ACHN (cell line): ENCODE results near the gene TOX2.

Source experiments
- DNase-seq: peaks from one replicate; pipeline ENCODE4 v3.0.0-alpha.2; 2015
- in situ Hi-C: cut with HindIII; loops from 2 replicates; pipeline ENCODE4 v1.10.0; 2017; ENCODE audit warnings: low sequenced_read_pairs, low pct_ligation_motif_present, low pct_unique_long_range_greater_than_20kb

TOX2 gene

DNA sequence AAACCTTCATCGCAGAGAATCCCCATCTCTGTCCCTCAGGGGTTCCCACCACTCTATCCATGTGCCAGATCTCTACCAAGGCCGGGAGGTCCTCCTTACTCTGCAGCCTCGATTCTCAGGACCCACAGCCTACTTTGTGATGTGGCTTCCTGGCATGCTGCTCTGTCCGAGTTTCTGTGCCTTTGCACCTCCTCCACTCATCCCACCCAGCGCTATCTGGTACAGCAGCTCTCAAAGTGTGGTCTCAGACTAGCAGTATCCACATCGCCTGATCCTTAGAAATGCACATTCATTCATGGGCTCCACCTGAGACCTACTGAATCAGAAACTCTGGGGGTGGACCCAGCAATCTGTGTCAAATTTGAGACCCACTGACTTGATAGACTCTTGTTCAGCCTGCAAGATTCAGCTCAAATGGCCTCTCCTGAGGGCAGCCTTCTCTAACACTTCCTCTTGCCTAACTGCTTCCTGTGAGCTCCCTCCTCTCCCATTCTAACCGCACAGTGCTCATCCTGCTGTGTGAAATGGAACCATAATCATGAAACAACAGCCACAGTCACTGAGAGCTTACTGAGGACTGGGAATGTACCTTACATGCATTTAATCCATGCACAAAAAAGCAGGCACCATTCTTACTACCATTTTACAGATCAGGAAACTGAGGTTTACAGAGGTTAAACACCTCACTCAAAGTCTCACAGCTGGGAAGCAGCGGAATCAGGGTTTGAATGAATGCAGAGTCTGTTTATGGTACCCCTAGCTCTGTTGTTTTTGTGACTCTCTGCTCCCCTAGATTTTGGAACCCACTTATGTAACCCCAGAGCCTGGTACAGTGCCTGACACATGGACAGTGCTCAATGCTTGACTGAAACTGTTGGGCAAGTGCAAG is 202.9 kb downstream of the TOX2 start:
- no peak for DNase-seq
- in situ Hi-C loops = no loop called here

DNA sequence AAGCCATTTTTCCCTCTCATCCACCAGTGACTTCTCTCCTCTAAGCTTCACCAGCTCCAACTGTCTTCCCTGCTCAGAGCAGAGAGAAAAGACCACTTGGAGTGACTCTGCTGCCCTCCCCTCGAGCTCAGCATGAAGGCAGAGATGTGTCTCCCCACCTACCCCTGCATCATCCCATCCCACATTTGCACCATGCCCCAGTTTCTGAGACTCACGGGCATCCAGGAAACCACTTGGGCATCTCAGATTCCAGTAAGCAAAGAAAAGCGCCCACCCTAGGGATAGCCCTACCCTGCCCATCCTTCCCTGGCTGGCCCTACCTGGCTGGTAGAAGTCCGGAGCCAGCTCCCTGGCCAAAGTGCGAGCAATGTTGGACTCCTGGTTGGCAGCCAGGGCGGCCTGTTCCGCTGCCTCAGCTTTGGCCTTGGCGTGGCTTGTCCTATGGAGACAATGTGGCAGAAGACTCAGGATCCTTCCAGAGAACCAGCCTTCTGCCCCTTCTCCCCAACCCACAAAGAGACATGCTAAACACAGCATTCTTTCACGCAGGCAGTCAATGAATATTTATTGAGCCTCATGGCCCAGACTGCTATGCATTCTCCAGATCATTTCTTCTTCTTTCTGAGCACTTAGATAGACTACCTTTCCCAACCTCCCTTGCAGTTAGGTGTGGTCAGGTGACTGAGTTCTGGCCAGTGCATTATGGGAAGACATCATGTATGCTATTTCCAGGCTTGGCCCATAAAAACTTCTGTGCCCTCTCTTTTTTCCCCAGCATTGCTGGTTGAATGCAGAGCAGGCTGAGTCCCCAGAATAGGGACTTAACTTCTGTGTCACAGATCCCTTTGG is 203.8 kb downstream of the TOX2 start:
- in situ Hi-C loops = no loop called here
- DNase-seq = no peak
